ENCODE results near the gene DNAJC8.

- no peak for TF ChIP-seq CTCF (conservative IDR thresholded peaks at IDR 0.05 in 1 of 2, IDR thresholded peaks at IDR 0.05 in 1 of 2; ENCODE audit: extremely low read depth in 1 of 2, insufficient read depth in 1 of 2, low read depth in 1 of 2, low read length in 2 of 2)
- no peak for TF ChIP-seq EZH2 (IDR thresholded peaks at IDR 0.05; ENCODE audit: borderline replicate concordance, low read length)
Observed at GRCh38 chr1:28156821-28157220, 76.0 kb downstream of the DNAJC8 start.

Measured in mammary epithelial cell (primary cell).